K562 (cell line): ENCODE data around the gene SNPH. TPM values are rescaled to one million over a fixed set of nuclear protein-coding genes. Genes with fewer than 3 reads are reported as not detected.

Experiments used
- CHD1 ChIP-seq: fragments of 200-600 bp; sonication (generic); IDR thresholded peaks from one replicate; pipeline ENCODE4 v1.6.1; 2012; ENCODE audit warnings: mild to moderate bottlenecking, moderate library complexity, low read length, inconsistent platforms
- GATA2 ChIP-seq: sonication (generic); formaldehyde crosslinking; IDR thresholded peaks from 2 replicates; pipeline ENCODE4 v1.4.0; 2020; ENCODE audit warnings: mild to moderate bottlenecking, missing genetic modification reagents
- GTF2A2 ChIP-seq: IDR thresholded peaks from 2 replicates; pipeline ENCODE4 v1.6.1; 2016; ENCODE audit warnings: mild to moderate bottlenecking, missing genetic modification characterization, missing compliant biosample characterization
- PRPF4 ChIP-seq: fragments of 200-400 bp; formaldehyde crosslinking; IDR thresholded peaks from one replicate; pipeline ENCODE4 v1.6.1; 2017; ENCODE audit warnings: low read length, low read depth, mild to moderate bottlenecking; ENCODE audit not compliant: insufficient read depth, poor library complexity, severe bottlenecking
- RB1 ChIP-seq: fragments of 450-650 bp; IDR thresholded peaks from 2 replicates; pipeline ENCODE4 v1.6.1; 2017; ENCODE audit warnings: low read depth, mild to moderate bottlenecking
- ZFP36 ChIP-seq: fragments of 150-350 bp; IDR thresholded peaks from 2 replicates; pipeline ENCODE4 v1.6.1; 2018; ENCODE audit warnings: low read length, low read depth; ENCODE audit not compliant: partially characterized antibody
- ZKSCAN8 ChIP-seq: fragments of 200-800 bp; sonication (Bioruptor generic); IDR thresholded peaks from 2 replicates; pipeline ENCODE4 v1.6.1; 2016; ENCODE audit warnings: missing genetic modification characterization, missing compliant biosample characterization
- ZNF436 ChIP-seq: fragments of 250-450, 450-650 bp; sonication (Bioruptor Pico); formaldehyde crosslinking; IDR thresholded peaks from 2 replicates; pipeline ENCODE4 v1.7.0; 2020; ENCODE audit warnings: mild to moderate bottlenecking
- polyA plus RNA-seq, 8 experiments: library from polyadenylated mRNA; depleted of rRNA in 4 of 8; stranded (reverse) in 5 of 8; unstranded in 3 of 8; fragments of >200 nt; fragmentation: Nextera tagmentation in 2 of 8; fragmentation: Illumina TruSeq in 1 of 8; extraction: Ambion mirVana in 2 of 8; extraction: Trizol in 1 of 8; gene quantifications; 2 replicates each; pipeline versions ENCODE4 v1.2.1 to v1.2.3, GENCODE V29; 2011 to 2014; ENCODE audit warnings: inconsistent platforms in 1 of 8, missing spikeins in 1 of 8
- total RNA-seq, 7 experiments: library from RNA; depleted of rRNA in 6 of 7; stranded (reverse); fragments of >200 nt in 6 of 7; fragmentation: Illumina TruSeq in 2 of 7; extraction: Trizol in 2 of 7; gene quantifications; 2 replicates each; pipeline versions ENCODE4 v1.2.1 to v1.2.3, GENCODE V29; 2011 to 2021; ENCODE audit warnings: low replicate concordance in 1 of 7
- TF ChIP-seq, protein P1 (sequence below): fragments of 450-650 bp; IDR thresholded peaks from one replicate; pipeline ENCODE4 v1.6.1; 2018; ENCODE audit warnings: mild to moderate bottlenecking, moderate library complexity; ENCODE audit not compliant: partially characterized antibody
- TF ChIP-seq, protein P2 (sequence below): sonication (generic); formaldehyde crosslinking; IDR thresholded peaks from 2 replicates; pipeline ENCODE4 v1.8.0; 2022; ENCODE audit warnings: missing genetic modification reagents, mild to moderate bottlenecking, moderate library complexity, borderline replicate concordance
- TF ChIP-seq, protein P3 (sequence below): fragments of 250-450 bp; sonication (Bioruptor Pico); IDR thresholded peaks from 2 replicates; pipeline ENCODE4 v1.6.1; 2021; ENCODE audit warnings: mild to moderate bottlenecking

Gene SNPH
- total and polyA plus RNA-seq, 9 of the 15 experiments (the other 6 are each of a cell fraction or from before 2014, with no cell fraction given), result 0.03 to 4.2 (median 1.4) TPM

DNA sequence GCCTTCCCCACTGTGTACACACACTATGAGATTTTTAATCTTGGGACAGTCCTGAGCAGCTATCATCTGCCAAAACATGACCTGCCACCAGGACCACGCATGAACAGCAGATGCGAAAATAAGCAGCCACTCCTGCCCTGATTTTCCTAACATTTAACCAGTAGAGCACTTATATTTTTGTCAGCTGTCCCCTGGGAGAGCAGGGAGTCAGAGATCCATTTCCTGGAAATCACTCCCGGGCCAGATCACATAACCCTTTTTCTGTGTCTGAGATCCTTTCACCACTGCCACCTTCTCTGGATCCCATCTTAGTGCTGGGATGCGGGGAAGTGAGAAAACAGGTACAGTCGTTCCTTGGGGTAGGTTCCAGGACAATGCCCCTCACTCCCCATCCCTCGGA, 57.2 kb downstream of the SNPH start (continued):
- TF ChIP-seq, protein P1, sequence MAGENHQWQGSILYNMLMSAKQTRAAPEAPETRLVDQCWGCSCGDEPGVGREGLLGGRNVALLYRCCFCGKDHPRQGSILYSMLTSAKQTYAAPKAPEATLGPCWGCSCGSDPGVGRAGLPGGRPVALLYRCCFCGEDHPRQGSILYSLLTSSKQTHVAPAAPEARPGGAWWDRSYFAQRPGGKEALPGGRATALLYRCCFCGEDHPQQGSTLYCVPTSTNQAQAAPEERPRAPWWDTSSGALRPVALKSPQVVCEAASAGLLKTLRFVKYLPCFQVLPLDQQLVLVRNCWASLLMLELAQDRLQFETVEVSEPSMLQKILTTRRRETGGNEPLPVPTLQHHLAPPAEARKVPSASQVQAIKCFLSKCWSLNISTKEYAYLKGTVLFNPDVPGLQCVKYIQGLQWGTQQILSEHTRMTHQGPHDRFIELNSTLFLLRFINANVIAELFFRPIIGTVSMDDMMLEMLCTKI, result no peak
- TF ChIP-seq GATA2 (no peak), ZFP36 (no peak), ZNF436 (CRISPR knock-in tag) (no peak), CHD1 (no peak), ZKSCAN8 (CRISPR knock-in tag) (no peak), PRPF4 (no peak), GTF2A2 (tag) (no peak), RB1 (no peak)
- TF ChIP-seq, protein P2, sequence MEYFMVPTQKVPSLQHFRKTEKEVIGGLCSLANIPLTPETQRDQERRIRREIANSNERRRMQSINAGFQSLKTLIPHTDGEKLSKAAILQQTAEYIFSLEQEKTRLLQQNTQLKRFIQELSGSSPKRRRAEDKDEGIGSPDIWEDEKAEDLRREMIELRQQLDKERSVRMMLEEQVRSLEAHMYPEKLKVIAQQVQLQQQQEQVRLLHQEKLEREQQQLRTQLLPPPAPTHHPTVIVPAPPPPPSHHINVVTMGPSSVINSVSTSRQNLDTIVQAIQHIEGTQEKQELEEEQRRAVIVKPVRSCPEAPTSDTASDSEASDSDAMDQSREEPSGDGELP (CRISPR knock-in tag), result no peak
- TF ChIP-seq, protein P3, sequence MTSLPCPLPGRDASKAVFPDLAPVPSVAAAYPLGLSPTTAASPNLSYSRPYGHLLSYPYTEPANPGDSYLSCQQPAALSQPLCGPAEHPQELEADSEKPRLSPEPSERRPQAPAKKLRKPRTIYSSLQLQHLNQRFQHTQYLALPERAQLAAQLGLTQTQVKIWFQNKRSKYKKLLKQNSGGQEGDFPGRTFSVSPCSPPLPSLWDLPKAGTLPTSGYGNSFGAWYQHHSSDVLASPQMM, result no peak
